ENCODE results near the gene SEMA4D. TPM values are rescaled to one million over a fixed set of nuclear protein-coding genes. Genes with fewer than 3 reads are reported as not detected.
A peak's percentile ranks its signal among the peaks of the same experiment; 100 is the strongest.

SEMA4D gene
- total RNA-seq, 4 donors from 2014 or later: 37.3 to 50.1 (median 42.6) TPM

DNA sequence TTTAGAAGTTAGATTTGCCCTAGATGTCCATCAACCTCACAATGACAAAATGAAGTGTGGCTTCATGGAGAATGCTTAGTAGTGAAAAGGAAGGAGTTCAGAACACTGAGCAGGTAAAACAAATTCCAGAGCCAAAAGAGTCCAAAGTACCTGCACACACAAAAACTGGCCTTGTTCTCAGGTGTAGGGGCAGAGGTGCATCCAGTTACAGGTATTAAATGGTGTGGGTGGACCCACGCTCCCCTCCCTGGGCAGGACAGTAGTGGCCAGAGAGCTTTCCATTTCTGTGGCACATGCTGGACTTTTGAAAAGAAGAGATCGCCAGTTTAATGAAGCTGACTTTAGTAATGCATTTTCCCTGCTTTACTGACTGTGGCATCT lies 132.4 kb downstream of the SEMA4D start:
- peaks cover 9% of the 10 kb centered on the region for H3K4me1 ChIP-seq
- H3K9me3 ChIP-seq: no peaks in the 10 kb centered on the region
- no peak overlapping the region for H3K27ac ChIP-seq
- 96% methylated on average over 2 of the region's 2 CpGs for WGBS
- no peak for DNase-seq (ENCODE audit: low spot score in 2 of 2)
- H3K36me3 ChIP-seq: peaks cover 24% of the 10 kb centered on the region
- H3K27me3 ChIP-seq: no peaks in the 10 kb centered on the region
- H3K4me3 ChIP-seq: no peak overlapping the region
- TF ChIP-seq POLR2AphosphoS5 (IDR thresholded peaks at IDR 0.05) (no peak), POLR2A (IDR thresholded peaks at IDR 0.05) (no peak)

DNA sequence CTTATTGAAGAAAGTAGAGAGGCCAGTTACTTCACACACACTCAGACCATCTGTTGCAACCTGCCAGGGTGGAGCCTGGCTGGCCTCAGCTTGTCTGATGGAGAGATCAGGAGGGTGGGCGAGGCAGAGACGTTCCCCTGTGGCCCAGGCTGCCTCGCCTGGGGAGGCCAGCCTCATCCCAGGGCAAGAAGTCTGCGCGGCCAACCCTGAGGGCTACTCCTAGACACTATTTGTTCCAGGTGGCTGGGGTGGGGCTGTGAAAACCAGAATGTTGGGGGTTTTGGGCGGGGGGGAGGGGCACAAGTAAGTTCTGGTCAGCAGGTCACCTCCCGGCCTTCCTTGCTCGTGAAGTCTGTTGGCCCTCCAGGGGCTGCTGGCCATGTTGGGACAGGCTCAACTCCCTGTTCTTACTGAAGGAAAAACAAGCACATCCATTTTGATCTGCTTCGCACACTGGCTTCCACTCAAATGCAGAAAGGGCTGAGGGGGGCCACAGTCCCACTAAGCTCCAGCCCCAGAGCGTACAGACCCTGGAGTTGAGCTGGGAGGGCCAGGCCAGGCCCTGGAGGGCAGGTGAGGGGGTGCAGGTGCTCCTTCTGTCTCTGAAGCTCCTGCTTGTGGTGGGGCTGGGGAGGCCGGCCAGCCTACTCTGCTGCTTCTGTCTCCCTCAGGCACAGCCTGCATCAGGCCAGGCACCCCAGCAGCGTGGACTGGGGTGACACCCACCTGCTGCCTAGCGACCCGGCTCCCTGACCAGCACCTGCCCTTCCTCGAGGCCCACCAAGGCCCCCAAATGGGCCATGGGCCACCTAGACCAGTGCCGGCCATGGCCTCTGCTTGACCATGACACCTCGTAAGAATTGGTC lies 133.0 kb downstream of the SEMA4D start:
- Histone ChIP-seq H3K27ac (no peak overlapping the region), H3K4me1 (peaks cover 12% of the 10 kb centered on the region), H3K4me3 (no peak overlapping the region), H3K36me3 (peaks cover 30% of the 10 kb centered on the region), H3K27me3 (no peaks in the 10 kb centered on the region), H3K9me3 (no peaks in the 10 kb centered on the region)
- WGBS: 64% methylated on average over 9 of the region's 17 CpGs
- DNase-seq (ENCODE audit: low spot score in 2 of 2): peak; percentile 56 to 61
- no peak for TF ChIP-seq CTCF (IDR thresholded peaks at IDR 0.05)

GRCh38 chr9:89363921-89364665 lies 133.8 kb downstream of the SEMA4D start:
- H3K4me3 ChIP-seq: no peak overlapping the region
- peaks cover 36% of the 10 kb centered on the region for H3K36me3 ChIP-seq
- 84% methylated on average over 7 of the region's 9 CpGs for WGBS
- peak; percentile 54 to 69 for DNase-seq (ENCODE audit: low spot score in 2 of 2)
- TF ChIP-seq POLR2A (IDR thresholded peaks at IDR 0.05): no peak
- no peak for TF ChIP-seq CTCF (IDR thresholded peaks at IDR 0.05)
- TF ChIP-seq POLR2AphosphoS5 (IDR thresholded peaks at IDR 0.05): no peak
- TF ChIP-seq EP300 (IDR thresholded peaks at IDR 0.05): no peak
- no peaks in the 10 kb centered on the region for H3K9me3 ChIP-seq
- no peaks in the 10 kb centered on the region for H3K27me3 ChIP-seq
- H3K27ac ChIP-seq: no peak overlapping the region
- peaks cover 16% of the 10 kb centered on the region for H3K4me1 ChIP-seq

DNA sequence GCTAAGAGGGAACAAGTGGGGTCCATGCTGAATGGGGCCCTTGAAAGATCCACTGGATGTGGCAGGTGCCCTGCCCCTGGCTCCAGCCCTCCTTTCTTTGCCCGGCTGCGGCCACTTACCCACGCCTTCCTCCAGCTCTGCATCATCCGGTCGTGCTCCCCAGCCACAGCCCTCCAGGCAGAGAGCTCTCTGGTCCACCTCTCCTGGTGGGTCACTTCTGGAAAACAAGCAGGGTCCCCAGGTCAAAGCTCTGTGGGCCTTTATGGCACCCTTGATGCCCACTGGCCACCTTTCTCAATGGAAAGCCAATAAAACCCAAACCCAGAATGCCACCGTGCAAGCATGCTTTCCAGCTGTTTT lies 134.6 kb downstream of the SEMA4D start:
- no peak overlapping the region for H3K4me3 ChIP-seq
- H3K36me3 ChIP-seq: peaks cover 44% of the 10 kb centered on the region
- peak in 1 of 2 donors; percentile 78 for DNase-seq (ENCODE audit: low spot score in 2 of 2)
- H3K27me3 ChIP-seq: no peaks in the 10 kb centered on the region
- TF ChIP-seq POLR2AphosphoS5 (IDR thresholded peaks at IDR 0.05) (no peak), POLR2A (IDR thresholded peaks at IDR 0.05) (no peak), EP300 (IDR thresholded peaks at IDR 0.05) (no peak), CTCF (IDR thresholded peaks at IDR 0.05) (no peak)
- H3K27ac ChIP-seq: no peak overlapping the region
- WGBS: 90% methylated on average over 6 of the region's 6 CpGs
- H3K4me1 ChIP-seq: peaks cover 16% of the 10 kb centered on the region
- H3K9me3 ChIP-seq: no peaks in the 10 kb centered on the region

DNA sequence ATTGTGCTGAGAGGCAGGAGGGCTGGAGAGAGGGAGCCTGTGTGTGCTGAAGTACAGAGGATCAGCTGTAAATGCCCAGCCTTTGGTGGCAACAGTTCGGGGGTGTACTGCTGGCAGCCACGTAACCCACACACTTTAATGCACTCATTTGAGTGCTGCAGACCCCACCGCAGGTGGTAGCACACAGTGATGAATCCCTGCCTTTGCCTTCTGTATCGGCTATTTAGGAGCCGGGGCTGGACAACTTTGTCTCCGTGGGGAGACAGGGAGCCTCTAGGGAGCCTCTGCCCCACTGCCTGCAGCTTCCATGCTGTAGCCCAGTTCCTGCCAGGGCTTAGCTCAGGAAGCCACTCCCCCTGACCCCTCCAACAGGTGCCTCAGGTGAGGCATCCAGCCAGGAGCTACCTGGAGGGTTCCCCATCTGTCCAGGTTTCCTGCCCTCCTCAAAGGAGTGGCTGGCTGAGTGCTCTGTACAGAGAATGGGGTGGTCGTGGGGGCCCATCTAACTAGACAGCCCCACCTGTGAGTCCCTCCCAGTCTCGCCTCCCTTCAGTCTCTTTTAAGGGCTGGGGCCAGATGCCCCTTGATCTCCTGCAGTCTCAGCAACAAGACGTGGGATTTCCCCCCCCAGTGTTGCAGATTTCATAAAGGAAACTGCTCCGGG lies 135.1 kb downstream of the SEMA4D start:
- no peaks in the 10 kb centered on the region for H3K9me3 ChIP-seq
- 88% methylated on average over 8 of the region's 10 CpGs for WGBS
- H3K27ac ChIP-seq: no peak overlapping the region
- H3K4me3 ChIP-seq: no peak overlapping the region
- H3K36me3 ChIP-seq: peaks cover 49% of the 10 kb centered on the region
- no peaks in the 10 kb centered on the region for H3K27me3 ChIP-seq
- no peak for TF ChIP-seq EP300 (IDR thresholded peaks at IDR 0.05)
- no peak for TF ChIP-seq POLR2A (IDR thresholded peaks at IDR 0.05)
- no peak for TF ChIP-seq CTCF (IDR thresholded peaks at IDR 0.05)
- no peak for TF ChIP-seq POLR2AphosphoS5 (IDR thresholded peaks at IDR 0.05)
- peak; percentile 49 to 50 for DNase-seq (ENCODE audit: low spot score in 2 of 2)
- peaks cover 16% of the 10 kb centered on the region for H3K4me1 ChIP-seq
